ENCODE data around the gene KPNA6.

KPNA6 gene

DNA sequence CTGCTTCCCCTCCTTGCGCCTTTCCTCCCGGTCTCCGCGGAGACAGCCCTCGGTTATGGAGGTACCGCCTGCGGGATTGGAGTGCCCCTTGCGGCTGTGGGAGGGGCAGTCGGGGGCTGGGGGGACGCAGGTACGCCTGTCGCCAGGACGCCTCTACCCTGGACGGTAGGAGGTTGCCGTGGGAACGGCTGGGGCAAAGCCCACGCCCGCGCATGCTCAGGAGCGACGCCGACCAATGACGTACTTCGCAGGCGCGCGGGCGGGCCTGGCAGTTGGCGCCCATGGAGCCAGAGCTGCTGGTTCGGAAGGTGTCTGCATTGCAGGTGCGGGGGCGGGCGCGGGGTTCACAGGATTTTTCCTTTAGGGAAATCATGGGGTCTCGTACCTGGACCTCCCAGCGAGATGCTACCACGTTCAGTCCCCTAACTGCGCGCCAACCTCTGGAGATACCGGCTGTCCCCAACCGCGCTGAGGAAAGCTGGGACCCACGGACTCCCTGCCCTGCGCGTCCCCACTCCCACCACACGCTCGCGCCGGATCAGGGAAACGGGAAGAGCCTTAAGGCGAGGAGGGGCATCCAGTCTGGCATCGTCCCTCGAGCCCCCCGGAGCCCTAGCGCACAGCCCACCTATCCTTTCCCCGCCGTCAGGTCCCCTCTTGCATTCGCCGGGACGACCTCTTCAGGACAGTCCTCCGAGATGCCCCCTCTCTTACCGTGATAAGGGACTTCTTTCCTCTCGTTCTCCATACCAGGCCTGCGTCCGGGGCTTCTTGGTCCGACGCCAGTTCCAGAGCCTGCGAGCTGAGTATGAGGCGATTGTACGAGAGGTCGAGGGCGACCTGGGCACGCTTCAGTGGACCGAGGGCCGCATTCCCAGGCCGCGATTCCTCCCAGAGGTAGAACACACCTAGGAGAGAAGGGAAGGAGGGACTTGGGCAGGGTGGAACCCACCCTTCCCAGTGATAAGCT, 97.8 kb downstream of the KPNA6 start, which contains the start of gene IQCC:
IQCC (plus strand) TSS at position 271 of the 970 bp plus-strand sequence; CDS start at position 282, 11 bp downstream.
- no peaks in the 10 kb centered on the region for H3K27me3 ChIP-seq (ENCODE audit: insufficient read depth, poor library complexity, severe bottlenecking)
- DNase-seq (ENCODE audit: low read depth in 1 of 2, low spot score in 1 of 2): peak; percentile 78 to 82
- peak; percentile 92 for TF ChIP-seq POLR2AphosphoS5 (IDR thresholded peaks at IDR 0.05; ENCODE audit: low read depth)
- no peak for TF ChIP-seq CTCF (IDR thresholded peaks at IDR 0.05; ENCODE audit: insufficient read depth, low read length)
- peak; percentile 4; the same call in 1 of the 2 replicates for TF ChIP-seq SPI1 (IDR thresholded peaks at IDR 0.05; ENCODE audit: borderline replicate concordance, low read depth)
- no peak for TF ChIP-seq GABPA (IDR thresholded peaks at IDR 0.05; ENCODE audit: low read depth)
- H3K27ac ChIP-seq (replicated peaks): peak within 1 kb of the TSS; percentile 70
- peak within 1 kb of the TSS; percentile 75 for H3K4me3 ChIP-seq (replicated peaks; ENCODE audit: insufficient read depth, low read length)

DNA sequence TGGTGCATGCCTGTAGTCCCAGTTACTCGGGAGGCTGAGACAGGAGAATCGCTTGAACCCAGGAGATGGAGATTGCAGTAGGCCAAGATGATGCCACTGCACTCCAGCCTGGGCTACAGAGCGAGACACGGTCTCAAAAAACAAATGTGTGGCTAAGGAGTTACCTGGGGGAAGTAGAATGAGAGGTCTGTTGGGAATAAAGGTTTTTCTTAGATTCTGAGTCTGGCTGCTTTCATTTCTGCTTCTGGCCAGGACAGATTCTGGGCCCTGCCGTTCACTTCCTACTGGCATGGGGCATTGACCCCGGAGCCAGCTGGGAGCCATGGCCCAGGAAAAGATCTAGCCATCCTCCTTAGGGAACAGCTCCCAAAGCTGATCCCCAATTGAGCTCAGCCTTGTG, 100.6 kb downstream of the KPNA6 start:
- DNase-seq (ENCODE audit: low read depth in 1 of 2, low spot score in 1 of 2): no peak
- Histone ChIP-seq H3K27ac (replicated peaks) (no peak overlapping the region), H3K27me3 (ENCODE audit: insufficient read depth, poor library complexity, severe bottlenecking) (no peaks in the 10 kb centered on the region), H3K4me3 (replicated peaks; ENCODE audit: insufficient read depth, low read length) (no peak overlapping the region)
- TF ChIP-seq, protein P1, sequence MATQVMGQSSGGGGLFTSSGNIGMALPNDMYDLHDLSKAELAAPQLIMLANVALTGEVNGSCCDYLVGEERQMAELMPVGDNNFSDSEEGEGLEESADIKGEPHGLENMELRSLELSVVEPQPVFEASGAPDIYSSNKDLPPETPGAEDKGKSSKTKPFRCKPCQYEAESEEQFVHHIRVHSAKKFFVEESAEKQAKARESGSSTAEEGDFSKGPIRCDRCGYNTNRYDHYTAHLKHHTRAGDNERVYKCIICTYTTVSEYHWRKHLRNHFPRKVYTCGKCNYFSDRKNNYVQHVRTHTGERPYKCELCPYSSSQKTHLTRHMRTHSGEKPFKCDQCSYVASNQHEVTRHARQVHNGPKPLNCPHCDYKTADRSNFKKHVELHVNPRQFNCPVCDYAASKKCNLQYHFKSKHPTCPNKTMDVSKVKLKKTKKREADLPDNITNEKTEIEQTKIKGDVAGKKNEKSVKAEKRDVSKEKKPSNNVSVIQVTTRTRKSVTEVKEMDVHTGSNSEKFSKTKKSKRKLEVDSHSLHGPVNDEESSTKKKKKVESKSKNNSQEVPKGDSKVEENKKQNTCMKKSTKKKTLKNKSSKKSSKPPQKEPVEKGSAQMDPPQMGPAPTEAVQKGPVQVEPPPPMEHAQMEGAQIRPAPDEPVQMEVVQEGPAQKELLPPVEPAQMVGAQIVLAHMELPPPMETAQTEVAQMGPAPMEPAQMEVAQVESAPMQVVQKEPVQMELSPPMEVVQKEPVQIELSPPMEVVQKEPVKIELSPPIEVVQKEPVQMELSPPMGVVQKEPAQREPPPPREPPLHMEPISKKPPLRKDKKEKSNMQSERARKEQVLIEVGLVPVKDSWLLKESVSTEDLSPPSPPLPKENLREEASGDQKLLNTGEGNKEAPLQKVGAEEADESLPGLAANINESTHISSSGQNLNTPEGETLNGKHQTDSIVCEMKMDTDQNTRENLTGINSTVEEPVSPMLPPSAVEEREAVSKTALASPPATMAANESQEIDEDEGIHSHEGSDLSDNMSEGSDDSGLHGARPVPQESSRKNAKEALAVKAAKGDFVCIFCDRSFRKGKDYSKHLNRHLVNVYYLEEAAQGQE (IDR thresholded peaks at IDR 0.05; ENCODE audit: insufficient replicate concordance, low read depth): no peak
- TF ChIP-seq SPI1 (IDR thresholded peaks at IDR 0.05; ENCODE audit: borderline replicate concordance, low read depth) (no peak), GABPA (IDR thresholded peaks at IDR 0.05; ENCODE audit: low read depth) (no peak), CTCF (IDR thresholded peaks at IDR 0.05; ENCODE audit: insufficient read depth, low read length) (no peak), POLR2AphosphoS5 (IDR thresholded peaks at IDR 0.05; ENCODE audit: low read depth) (no peak; the same call in 1 of the 2 replicates)

DNA sequence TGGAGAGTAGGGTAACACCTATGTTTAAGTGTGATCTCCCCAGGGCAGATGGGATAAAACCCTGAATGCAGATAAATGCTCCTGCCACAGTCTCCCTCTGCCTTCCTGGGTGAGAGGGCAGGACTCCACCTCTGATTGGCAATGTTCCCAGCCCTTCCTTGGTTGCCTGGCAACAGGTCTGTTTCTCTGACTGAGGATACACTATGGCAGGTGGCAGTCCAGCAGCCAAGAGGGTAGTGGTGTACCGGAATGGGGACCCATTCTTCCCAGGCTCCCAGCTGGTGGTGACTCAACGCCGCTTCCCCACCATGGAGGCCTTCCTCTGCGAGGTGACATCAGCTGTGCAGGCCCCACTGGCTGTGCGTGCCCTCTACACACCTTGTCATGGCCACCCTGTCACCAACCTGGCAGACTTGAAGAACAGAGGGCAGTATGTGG, 101.1 kb downstream of the KPNA6 start, which contains the start of gene DCDC2B:
DCDC2B (plus strand) TSS at position 199 of the 438 bp plus-strand sequence; CDS start at position 204, 5 bp downstream.
- H3K4me3 ChIP-seq (replicated peaks; ENCODE audit: insufficient read depth, low read length): no peak within 1 kb of the TSS
- H3K27me3 ChIP-seq (ENCODE audit: insufficient read depth, poor library complexity, severe bottlenecking): no peaks in the 10 kb centered on the region
- DNase-seq (ENCODE audit: low read depth in 1 of 2, low spot score in 1 of 2): peak in 1 of 2 experiments; percentile 14
- no peak for TF ChIP-seq CTCF (IDR thresholded peaks at IDR 0.05; ENCODE audit: insufficient read depth, low read length)
- no peak for TF ChIP-seq GABPA (IDR thresholded peaks at IDR 0.05; ENCODE audit: low read depth)
- no peak for TF ChIP-seq SPI1 (IDR thresholded peaks at IDR 0.05; ENCODE audit: borderline replicate concordance, low read depth)
- TF ChIP-seq, protein P1 (IDR thresholded peaks at IDR 0.05; ENCODE audit: insufficient replicate concordance, low read depth): no peak
- no peak within 1 kb of the TSS for H3K27ac ChIP-seq (replicated peaks)
